Uterus (tissue), 4 donors: ENCODE results near the gene HBEGF. TPM values are rescaled to one million over a fixed set of nuclear protein-coding genes. Genes with fewer than 3 reads are reported as not detected.

Source experiments
- DNase-seq, 2 donors: peaks; one replicate each; pipeline ENCODE4 v3.0.0-alpha.2; 2019 to 2020
- H3K27ac ChIP-seq, 2 donors: fragments of 200-600 bp; sonication (generic); 1 replicate in 1 of 2; 2 replicates in 1 of 2; pipeline ENCODE4 v1.5.1; 2016 to 2018
- H3K27me3 ChIP-seq, 2 donors: fragments of 200-600 bp; sonication (generic); one replicate each; pipeline ENCODE4 v1.5.1; 2018 to 2019; ENCODE audit warnings: control low read depth in 1 of 2
- H3K36me3 ChIP-seq, 2 donors: fragments of 200-600 bp; sonication (generic); one replicate each; pipeline ENCODE4 v1.5.1; 2019; ENCODE audit warnings: control low read depth in 1 of 2
- H3K4me1 ChIP-seq, 2 donors: fragments of 200-600 bp; sonication (generic); one replicate each; pipeline ENCODE4 v1.5.1; 2018 to 2019; ENCODE audit warnings: control low read depth in 1 of 2
- H3K4me3 ChIP-seq, 2 donors: fragments of 200-600 bp; sonication (generic); 1 replicate in 1 of 2; 2 replicates in 1 of 2; pipeline ENCODE4 v1.5.1; 2018 to 2019; ENCODE audit warnings: mild to moderate bottlenecking in 1 of 2
- H3K9me3 ChIP-seq, 2 donors: fragments of 200-600 bp; sonication (generic); one replicate each; pipeline ENCODE4 v1.5.1; 2019; ENCODE audit warnings: control low read depth in 1 of 2
- CTCF ChIP-seq, 4 experiments: fragments of 200-600 bp in 2 of 4; fragments of 450-650 bp in 2 of 4; sonication (generic) in 2 of 4; IDR thresholded peaks; one replicate each; pipeline ENCODE4 v1.5.1; 2016 to 2019; ENCODE audit warnings: antibody characterized with exemption in 4 of 4, mild to moderate bottlenecking in 2 of 4, moderate library complexity in 1 of 4
- POLR2A ChIP-seq, 2 donors: fragments of 450-650 bp; IDR thresholded peaks; one replicate each; pipeline ENCODE4 v1.6.1; 2016; ENCODE audit warnings: antibody characterized with exemption in 2 of 2, mild to moderate bottlenecking in 1 of 2, moderate library complexity in 1 of 2
- intact Hi-C: fragments of 100-400 bp; cut with DNase I; formaldehyde crosslinking; loops from one replicate; pipeline ENCODE4 v1.15.1; 2023; ENCODE audit warnings: low total_unique reads
- total RNA-seq, 4 donors: library from RNA; depleted of rRNA in 3 of 4; stranded (reverse); fragments of >200 nt in 3 of 4; gene quantifications; one replicate each; pipeline versions ENCODE4 v1.1.0 to v1.2.4, GENCODE V29; 2014 to 2023
- donor health status: DM: yes; HTN: yes; CAD: no.

Gene HBEGF
- total RNA-seq, 4 donors from 2014 or later: 0.77 to 24.4 (median 8.4) TPM

GRCh38 chr5:140383300-140383699 lies 36.9 kb upstream of the HBEGF start:
- H3K9me3 ChIP-seq: no peaks in the 10 kb centered on the region
- H3K4me1 ChIP-seq: no peaks in the 10 kb centered on the region
- no peak overlapping the region for H3K27ac ChIP-seq
- no peak for DNase-seq
- H3K36me3 ChIP-seq: no peaks in the 10 kb centered on the region
- intact Hi-C loops: no loop called here
- no peaks in the 10 kb centered on the region for H3K27me3 ChIP-seq
- no peak overlapping the region for H3K4me3 ChIP-seq
- no peak for TF ChIP-seq POLR2A (IDR thresholded peaks at IDR 0.05)
- TF ChIP-seq CTCF (IDR thresholded peaks at IDR 0.05): no peak

- TF ChIP-seq POLR2A (IDR thresholded peaks at IDR 0.05): no peak
- TF ChIP-seq CTCF (IDR thresholded peaks at IDR 0.05): no peak
- intact Hi-C loops: no loop called here
- Histone ChIP-seq H3K9me3 (no peaks in the 10 kb centered on the region), H3K27ac (no peak overlapping the region), H3K27me3 (no peaks in the 10 kb centered on the region), H3K4me3 (no peak overlapping the region), H3K4me1 (no peaks in the 10 kb centered on the region), H3K36me3 (no peaks in the 10 kb centered on the region)
- no peak for DNase-seq
Measured at GRCh38 chr5:140382866-140383265, 36.5 kb upstream of the HBEGF start.

- Histone ChIP-seq H3K36me3 (no peaks in the 10 kb centered on the region), H3K4me1 (no peaks in the 10 kb centered on the region), H3K27me3 (no peaks in the 10 kb centered on the region), H3K9me3 (no peaks in the 10 kb centered on the region), H3K27ac (no peak overlapping the region), H3K4me3 (no peak overlapping the region)
- no peak for DNase-seq
- no peak for TF ChIP-seq CTCF (IDR thresholded peaks at IDR 0.05)
- TF ChIP-seq POLR2A (IDR thresholded peaks at IDR 0.05): no peak
- intact Hi-C loops: no loop called here
Measured at GRCh38 chr5:140381972-140382371, 35.6 kb upstream of the HBEGF start.

GRCh38 chr5:140381351-140381750 lies 34.9 kb upstream of the HBEGF start:
- no peaks in the 10 kb centered on the region for H3K27me3 ChIP-seq
- TF ChIP-seq CTCF (IDR thresholded peaks at IDR 0.05): no peak
- TF ChIP-seq POLR2A (IDR thresholded peaks at IDR 0.05): no peak
- no peaks in the 10 kb centered on the region for H3K4me1 ChIP-seq
- no peak for DNase-seq
- no peaks in the 10 kb centered on the region for H3K36me3 ChIP-seq
- no peaks in the 10 kb centered on the region for H3K9me3 ChIP-seq
- no peak overlapping the region for H3K27ac ChIP-seq
- no peak overlapping the region for H3K4me3 ChIP-seq
- intact Hi-C loops: no loop called here

GRCh38 chr5:140372971-140373487 lies 26.6 kb upstream of the HBEGF start:
- no peak overlapping the region for H3K27ac ChIP-seq
- no peaks in the 10 kb centered on the region for H3K36me3 ChIP-seq
- no peaks in the 10 kb centered on the region for H3K9me3 ChIP-seq
- DNase-seq: peak; percentile 72 to 74
- intact Hi-C loops: no loop called here
- no peak overlapping the region for H3K4me3 ChIP-seq
- no peaks in the 10 kb centered on the region for H3K4me1 ChIP-seq
- no peaks in the 10 kb centered on the region for H3K27me3 ChIP-seq
- TF ChIP-seq POLR2A (IDR thresholded peaks at IDR 0.05) (no peak), CTCF (IDR thresholded peaks at IDR 0.05) (peak; percentile 67 to 82 (median 72))
